ENCODE data around the gene RAPGEF1.

Gene RAPGEF1

DNA sequence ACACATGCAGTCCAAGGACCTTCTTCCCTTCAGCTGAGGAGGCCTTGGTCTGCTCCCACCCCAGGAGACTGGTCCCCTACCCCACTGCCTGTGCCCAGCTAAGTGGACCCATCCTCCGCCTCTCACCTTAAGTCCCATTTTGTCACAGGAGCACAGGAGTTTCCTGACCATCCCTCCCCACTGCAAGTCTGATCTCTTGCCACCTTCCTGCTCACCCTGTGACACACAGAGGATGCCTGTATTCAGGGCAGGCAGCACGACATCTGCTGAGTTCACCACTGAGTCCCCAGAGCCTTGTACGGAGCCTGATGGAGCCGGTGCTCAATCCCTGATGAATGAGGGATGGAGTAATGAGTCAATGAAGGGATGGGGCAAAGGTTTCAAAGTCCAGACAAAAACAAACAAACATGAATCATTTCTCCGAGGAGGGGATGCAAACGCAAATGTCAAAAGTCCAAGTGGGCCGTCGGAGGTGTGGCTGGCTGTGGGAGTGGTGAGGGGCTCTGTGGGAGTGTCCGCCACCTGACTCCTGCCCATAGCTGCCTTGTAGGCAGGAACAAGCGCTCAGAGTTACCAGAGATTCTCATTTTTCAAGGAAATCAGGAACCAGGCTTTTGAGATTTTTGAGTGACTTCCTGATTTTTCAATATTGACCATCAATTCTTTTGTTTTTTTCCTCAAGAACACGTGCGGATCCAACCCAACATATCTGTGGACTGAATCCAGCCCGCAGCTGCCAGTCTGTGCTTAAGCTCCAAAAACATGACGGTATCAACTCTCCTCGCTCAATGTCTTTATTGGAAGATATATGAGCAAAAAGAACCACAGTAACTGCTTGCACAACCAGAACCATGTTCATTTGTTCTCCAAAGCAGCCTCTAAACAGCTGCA lies 4.4 kb downstream of the RAPGEF1 start:
- no peak overlapping the region for H3K4me3 ChIP-seq (ENCODE audit: low read length)
- H3K9me3 ChIP-seq (ENCODE audit: insufficient read depth, low read depth, low read length) = no peaks in the 10 kb centered on the region
- WGBS = 92% methylated on average over 15 of the region's 15 CpGs
- no peak overlapping the region for H3K27ac ChIP-seq (ENCODE audit: low read depth, low read length)
- peaks cover 40% of the 10 kb centered on the region for H3K4me1 ChIP-seq (ENCODE audit: insufficient read depth, low read length)
- H3K27me3 ChIP-seq (ENCODE audit: insufficient read depth, low read length) = no peaks in the 10 kb centered on the region
- H3K36me3 ChIP-seq (ENCODE audit: insufficient read depth, low read length) = no peaks in the 10 kb centered on the region
- H3K9ac ChIP-seq (ENCODE audit: low read depth, low read length) = no peak overlapping the region

DNA sequence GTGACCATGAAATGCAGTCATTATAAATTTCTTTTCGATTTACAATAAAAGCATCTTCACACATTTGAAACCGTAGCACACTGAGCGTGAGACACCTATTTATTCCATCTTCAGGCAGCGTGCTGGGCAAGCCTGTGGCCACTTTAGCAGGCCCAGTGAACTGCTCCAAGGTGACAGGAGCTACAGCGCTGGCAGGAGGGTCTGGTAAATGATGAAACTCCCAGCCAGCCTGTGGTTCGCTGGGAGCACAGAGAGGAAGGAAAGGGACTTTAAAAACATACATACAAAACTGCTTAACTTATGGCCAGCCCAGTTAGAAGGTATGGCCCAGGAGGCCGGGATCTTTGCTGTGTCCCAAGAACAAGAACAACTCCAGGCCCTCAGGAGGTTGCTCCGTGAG lies 5.1 kb downstream of the RAPGEF1 start:
- 94% methylated on average over 7 of the region's 8 CpGs for WGBS
- no peak overlapping the region for H3K27ac ChIP-seq (ENCODE audit: low read depth, low read length)
- no peaks in the 10 kb centered on the region for H3K9me3 ChIP-seq (ENCODE audit: insufficient read depth, low read depth, low read length)
- H3K4me1 ChIP-seq (ENCODE audit: insufficient read depth, low read length) = peaks cover 40% of the 10 kb centered on the region
- H3K4me3 ChIP-seq (ENCODE audit: low read length) = no peak overlapping the region
- no peaks in the 10 kb centered on the region for H3K36me3 ChIP-seq (ENCODE audit: insufficient read depth, low read length)
- no peaks in the 10 kb centered on the region for H3K27me3 ChIP-seq (ENCODE audit: insufficient read depth, low read length)
- no peak overlapping the region for H3K9ac ChIP-seq (ENCODE audit: low read depth, low read length)

DNA sequence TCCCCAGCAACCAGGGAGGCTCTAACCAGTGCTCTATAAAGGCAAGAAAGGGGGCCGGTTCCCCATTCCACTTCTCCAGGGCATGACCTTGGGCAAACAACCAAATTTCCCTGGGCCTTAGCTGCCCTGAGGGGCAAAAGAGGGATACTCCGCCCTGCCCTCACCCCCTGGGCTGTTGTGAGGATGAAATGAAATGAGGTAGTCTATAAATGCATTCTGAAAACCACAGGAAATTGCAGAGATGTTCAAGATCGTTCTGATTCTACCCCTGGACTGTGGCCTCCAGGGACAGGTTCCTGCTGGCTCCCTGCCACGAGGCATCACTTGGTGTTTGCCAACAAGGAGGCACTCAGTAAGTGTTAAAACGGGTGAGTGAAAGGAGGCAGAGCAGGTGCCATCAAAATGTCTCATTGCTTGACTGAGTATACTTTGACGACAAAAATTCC lies 5.7 kb downstream of the RAPGEF1 start:
- WGBS = 90% methylated on average over 6 of the region's 6 CpGs
- no peaks in the 10 kb centered on the region for H3K27me3 ChIP-seq (ENCODE audit: insufficient read depth, low read length)
- H3K27ac ChIP-seq (ENCODE audit: low read depth, low read length) = peak overlapping the region; percentile 36
- no peak overlapping the region for H3K4me3 ChIP-seq (ENCODE audit: low read length)
- H3K4me1 ChIP-seq (ENCODE audit: insufficient read depth, low read length) = peaks cover 40% of the 10 kb centered on the region
- no peaks in the 10 kb centered on the region for H3K9me3 ChIP-seq (ENCODE audit: insufficient read depth, low read depth, low read length)
- H3K36me3 ChIP-seq (ENCODE audit: insufficient read depth, low read length) = no peaks in the 10 kb centered on the region
- no peak overlapping the region for H3K9ac ChIP-seq (ENCODE audit: low read depth, low read length)

DNA sequence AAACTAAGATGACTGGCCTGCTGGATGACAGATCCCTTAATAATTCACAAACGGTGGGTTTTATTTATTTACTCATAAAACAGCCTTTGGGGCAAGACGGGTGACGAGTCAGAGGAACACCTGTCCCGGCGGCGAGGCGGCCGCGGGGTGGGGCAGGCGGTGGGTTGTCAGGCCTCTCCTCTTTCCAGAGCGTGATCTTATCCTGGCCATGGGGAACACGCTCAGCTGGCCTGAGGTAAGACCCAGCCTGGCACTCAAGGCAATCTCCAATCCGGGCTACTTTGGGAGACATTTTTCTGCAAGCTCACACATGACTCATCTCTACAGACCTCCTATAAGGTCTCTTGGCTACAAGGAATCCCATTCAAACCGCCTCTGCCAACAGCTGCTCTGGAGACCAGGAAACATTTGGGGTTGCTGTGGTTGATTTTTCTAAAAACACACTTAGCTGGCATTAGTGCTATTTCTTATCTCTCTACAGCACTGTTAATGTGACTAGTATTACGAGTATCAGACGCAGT lies 6.3 kb downstream of the RAPGEF1 start:
- peaks cover 40% of the 10 kb centered on the region for H3K4me1 ChIP-seq (ENCODE audit: insufficient read depth, low read length)
- no peak overlapping the region for H3K4me3 ChIP-seq (ENCODE audit: low read length)
- no peaks in the 10 kb centered on the region for H3K36me3 ChIP-seq (ENCODE audit: insufficient read depth, low read length)
- H3K9ac ChIP-seq (ENCODE audit: low read depth, low read length) = no peak overlapping the region
- 79% methylated on average over 16 of the region's 16 CpGs for WGBS
- H3K27ac ChIP-seq (ENCODE audit: low read depth, low read length) = peak overlapping the region; percentile 36
- H3K27me3 ChIP-seq (ENCODE audit: insufficient read depth, low read length) = no peaks in the 10 kb centered on the region
- no peaks in the 10 kb centered on the region for H3K9me3 ChIP-seq (ENCODE audit: insufficient read depth, low read depth, low read length)

DNA sequence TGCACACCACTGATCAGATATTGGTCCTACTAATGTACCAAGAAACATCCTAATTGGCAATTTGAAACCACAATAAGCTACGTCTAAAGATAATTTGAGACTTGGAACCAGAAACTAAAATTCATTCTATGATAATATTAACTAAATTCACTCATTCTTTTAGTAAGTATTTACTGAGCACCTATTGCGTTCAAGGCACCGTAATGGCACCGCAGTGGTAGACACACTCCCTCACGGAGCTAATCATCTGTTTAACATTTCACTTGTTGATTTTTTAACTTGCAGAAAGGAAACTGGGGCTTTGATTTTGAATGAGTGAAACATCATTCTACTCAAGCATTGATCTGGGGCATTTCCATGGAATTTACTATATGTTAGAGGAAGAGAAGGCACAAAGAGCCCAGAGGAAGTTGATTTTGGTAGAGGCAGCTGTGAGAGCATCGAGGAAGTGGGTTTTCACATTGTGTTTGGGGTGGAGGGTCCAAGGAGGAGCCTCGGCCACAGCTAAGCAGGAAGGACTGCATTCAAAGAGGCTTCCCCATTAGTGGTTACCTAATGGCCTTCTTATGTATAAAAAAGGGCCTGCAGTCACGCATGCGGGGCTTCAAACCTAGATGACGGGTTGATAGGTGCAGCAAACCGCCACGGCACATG lies 7.1 kb downstream of the RAPGEF1 start:
- no peak overlapping the region for H3K27ac ChIP-seq (ENCODE audit: low read depth, low read length)

DNA sequence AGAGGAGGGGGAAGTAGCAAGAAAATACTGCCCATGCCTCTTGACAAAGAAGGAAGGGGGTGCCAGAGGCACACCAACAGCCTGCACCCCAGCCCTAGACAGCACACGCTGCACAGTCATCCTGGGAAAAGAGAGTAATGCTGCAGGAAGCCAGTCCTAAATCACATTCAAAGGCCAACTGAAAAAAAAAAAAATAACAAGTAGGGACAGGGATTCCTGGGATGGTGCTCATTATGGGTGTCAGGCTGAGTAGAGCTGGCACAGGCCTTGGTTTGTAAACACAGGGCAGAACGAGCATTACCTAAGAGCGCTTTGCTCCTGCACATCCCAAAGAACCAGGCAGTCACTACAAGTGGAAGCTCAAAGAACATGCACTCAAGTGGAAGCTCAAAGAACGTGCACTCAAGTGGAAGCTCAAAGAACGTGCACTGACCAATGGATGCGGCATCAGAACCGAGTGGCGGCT lies 7.8 kb downstream of the RAPGEF1 start:
- H3K4me1 ChIP-seq (ENCODE audit: insufficient read depth, low read length) = peaks cover 51% of the 10 kb centered on the region
- no peaks in the 10 kb centered on the region for H3K9me3 ChIP-seq (ENCODE audit: insufficient read depth, low read depth, low read length)
- H3K4me3 ChIP-seq (ENCODE audit: low read length) = no peak overlapping the region
- no peaks in the 10 kb centered on the region for H3K27me3 ChIP-seq (ENCODE audit: insufficient read depth, low read length)
- H3K36me3 ChIP-seq (ENCODE audit: insufficient read depth, low read length) = no peaks in the 10 kb centered on the region
- no peak overlapping the region for H3K27ac ChIP-seq (ENCODE audit: low read depth, low read length)
- H3K9ac ChIP-seq (ENCODE audit: low read depth, low read length) = no peak overlapping the region
- 94% methylated on average over 8 of the region's 8 CpGs for WGBS

More for the DNA sequence above, 7.1 kb downstream of the RAPGEF1 start:
- H3K4me3 ChIP-seq (ENCODE audit: low read length) = no peak overlapping the region
- 88% methylated on average over 12 of the region's 12 CpGs for WGBS
- no peaks in the 10 kb centered on the region for H3K36me3 ChIP-seq (ENCODE audit: insufficient read depth, low read length)
- peaks cover 44% of the 10 kb centered on the region for H3K4me1 ChIP-seq (ENCODE audit: insufficient read depth, low read length)
- no peak overlapping the region for H3K9ac ChIP-seq (ENCODE audit: low read depth, low read length)
- no peaks in the 10 kb centered on the region for H3K27me3 ChIP-seq (ENCODE audit: insufficient read depth, low read length)
- H3K9me3 ChIP-seq (ENCODE audit: insufficient read depth, low read depth, low read length) = no peaks in the 10 kb centered on the region

DNA sequence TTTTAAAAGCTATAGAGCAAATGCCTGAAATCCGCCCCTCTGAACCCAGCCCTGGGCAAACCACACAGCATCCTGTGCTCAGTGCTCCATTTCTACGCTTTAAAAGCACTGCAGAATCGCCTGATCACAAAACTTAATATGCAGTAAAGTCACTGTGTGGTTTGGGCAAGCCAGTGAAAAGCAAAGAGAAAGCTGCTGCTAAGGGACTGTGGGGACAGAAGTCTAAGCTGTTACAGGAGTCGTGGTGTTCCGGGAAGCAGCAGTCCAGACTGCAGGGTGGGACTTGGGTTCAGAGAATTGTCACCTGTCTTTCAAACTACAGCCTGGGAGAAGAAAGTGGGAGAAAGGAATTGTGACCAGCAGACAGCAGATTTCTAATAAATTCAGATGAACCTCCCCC lies 8.2 kb downstream of the RAPGEF1 start:
- Histone ChIP-seq H3K9me3 (ENCODE audit: insufficient read depth, low read depth, low read length) (no peaks in the 10 kb centered on the region), H3K4me1 (ENCODE audit: insufficient read depth, low read length) (peaks cover 51% of the 10 kb centered on the region), H3K27me3 (ENCODE audit: insufficient read depth, low read length) (no peaks in the 10 kb centered on the region), H3K27ac (ENCODE audit: low read depth, low read length) (no peak overlapping the region), H3K9ac (ENCODE audit: low read depth, low read length) (no peak overlapping the region), H3K4me3 (ENCODE audit: low read length) (no peak overlapping the region), H3K36me3 (ENCODE audit: insufficient read depth, low read length) (no peaks in the 10 kb centered on the region)
- WGBS = 90% methylated on average over 5 of the region's 5 CpGs

DNA sequence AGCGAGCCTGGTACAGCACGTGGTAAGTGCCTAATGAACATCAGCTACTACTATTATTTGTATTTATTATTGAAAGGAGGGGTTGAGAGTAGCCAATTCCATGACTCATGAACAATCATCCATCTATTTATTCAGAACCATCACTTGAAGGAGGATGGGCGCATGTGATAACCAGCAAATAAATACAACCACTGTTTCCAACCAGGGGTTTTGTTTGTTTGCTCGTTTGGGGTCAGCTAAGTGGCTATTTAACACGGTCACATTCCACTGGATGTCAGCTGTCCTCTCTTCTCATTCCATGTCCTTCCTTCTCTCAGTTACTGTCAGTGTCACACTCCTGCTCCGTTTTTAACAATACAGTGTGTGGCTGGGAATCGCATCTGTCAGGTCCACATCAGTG lies 8.6 kb downstream of the RAPGEF1 start:
- no peak overlapping the region for H3K27ac ChIP-seq (ENCODE audit: low read depth, low read length)
- 75% methylated on average over 5 of the region's 7 CpGs for WGBS
- H3K9ac ChIP-seq (ENCODE audit: low read depth, low read length) = no peak overlapping the region
- no peaks in the 10 kb centered on the region for H3K27me3 ChIP-seq (ENCODE audit: insufficient read depth, low read length)
- H3K36me3 ChIP-seq (ENCODE audit: insufficient read depth, low read length) = no peaks in the 10 kb centered on the region
- no peak overlapping the region for H3K4me3 ChIP-seq (ENCODE audit: low read length)
- no peaks in the 10 kb centered on the region for H3K9me3 ChIP-seq (ENCODE audit: insufficient read depth, low read depth, low read length)
- peaks cover 51% of the 10 kb centered on the region for H3K4me1 ChIP-seq (ENCODE audit: insufficient read depth, low read length)

DNA sequence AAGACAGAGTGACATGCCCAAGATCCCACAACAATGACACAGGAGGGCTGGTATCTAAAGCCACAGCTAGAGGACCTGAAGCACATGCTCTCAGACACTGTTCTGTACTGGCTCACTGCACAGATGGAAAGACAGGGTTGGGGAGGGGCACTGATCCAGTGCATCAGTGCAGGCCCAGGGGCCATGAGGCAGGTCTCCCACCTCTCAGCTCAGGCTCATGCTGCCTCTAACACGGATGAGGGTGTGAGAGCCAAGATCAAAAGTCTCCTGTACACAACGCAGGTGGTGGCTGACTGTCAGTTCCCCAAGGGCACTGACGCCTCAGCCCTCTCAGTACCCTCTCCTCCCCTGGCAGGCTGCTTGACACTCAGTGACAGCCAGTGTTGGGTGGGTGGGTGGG lies 10.9 kb downstream of the RAPGEF1 start:
- WGBS = 63% methylated on average over 3 of the region's 3 CpGs
- H3K9ac ChIP-seq (ENCODE audit: low read depth, low read length) = no peak overlapping the region

DNA sequence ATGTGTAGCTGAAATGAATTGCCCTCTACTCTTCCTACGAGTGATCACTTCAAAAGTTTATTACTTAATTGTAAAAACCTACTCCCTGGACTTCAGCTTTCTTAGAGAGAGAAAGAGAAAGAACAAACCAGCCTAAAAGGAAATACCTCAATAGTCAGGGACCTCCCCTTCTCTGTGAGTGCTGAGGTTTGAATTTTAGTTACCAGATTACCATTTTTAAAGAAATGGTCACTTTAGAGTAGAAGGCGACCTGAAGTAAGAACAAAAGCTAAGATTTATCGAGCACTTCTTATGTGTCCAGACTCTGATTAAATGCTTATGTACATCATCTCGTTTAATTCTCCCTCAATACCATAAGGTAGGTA lies 11.3 kb downstream of the RAPGEF1 start:
- H3K9ac ChIP-seq (ENCODE audit: low read depth, low read length) = no peak overlapping the region
- WGBS = 92% methylated on average over 2 of the region's 4 CpGs
- H3K27ac ChIP-seq (ENCODE audit: low read depth, low read length) = no peak overlapping the region
- H3K4me1 ChIP-seq (ENCODE audit: insufficient read depth, low read length) = peaks cover 40% of the 10 kb centered on the region
- H3K27me3 ChIP-seq (ENCODE audit: insufficient read depth, low read length) = no peaks in the 10 kb centered on the region
- H3K36me3 ChIP-seq (ENCODE audit: insufficient read depth, low read length) = no peaks in the 10 kb centered on the region
- H3K4me3 ChIP-seq (ENCODE audit: low read length) = no peak overlapping the region
- no peaks in the 10 kb centered on the region for H3K9me3 ChIP-seq (ENCODE audit: insufficient read depth, low read depth, low read length)

More for the DNA sequence above, 10.9 kb downstream of the RAPGEF1 start:
- Histone ChIP-seq H3K36me3 (ENCODE audit: insufficient read depth, low read length) (no peaks in the 10 kb centered on the region), H3K27ac (ENCODE audit: low read depth, low read length) (no peak overlapping the region), H3K27me3 (ENCODE audit: insufficient read depth, low read length) (no peaks in the 10 kb centered on the region), H3K4me3 (ENCODE audit: low read length) (no peak overlapping the region), H3K4me1 (ENCODE audit: insufficient read depth, low read length) (peaks cover 44% of the 10 kb centered on the region), H3K9me3 (ENCODE audit: insufficient read depth, low read depth, low read length) (no peaks in the 10 kb centered on the region)

DNA sequence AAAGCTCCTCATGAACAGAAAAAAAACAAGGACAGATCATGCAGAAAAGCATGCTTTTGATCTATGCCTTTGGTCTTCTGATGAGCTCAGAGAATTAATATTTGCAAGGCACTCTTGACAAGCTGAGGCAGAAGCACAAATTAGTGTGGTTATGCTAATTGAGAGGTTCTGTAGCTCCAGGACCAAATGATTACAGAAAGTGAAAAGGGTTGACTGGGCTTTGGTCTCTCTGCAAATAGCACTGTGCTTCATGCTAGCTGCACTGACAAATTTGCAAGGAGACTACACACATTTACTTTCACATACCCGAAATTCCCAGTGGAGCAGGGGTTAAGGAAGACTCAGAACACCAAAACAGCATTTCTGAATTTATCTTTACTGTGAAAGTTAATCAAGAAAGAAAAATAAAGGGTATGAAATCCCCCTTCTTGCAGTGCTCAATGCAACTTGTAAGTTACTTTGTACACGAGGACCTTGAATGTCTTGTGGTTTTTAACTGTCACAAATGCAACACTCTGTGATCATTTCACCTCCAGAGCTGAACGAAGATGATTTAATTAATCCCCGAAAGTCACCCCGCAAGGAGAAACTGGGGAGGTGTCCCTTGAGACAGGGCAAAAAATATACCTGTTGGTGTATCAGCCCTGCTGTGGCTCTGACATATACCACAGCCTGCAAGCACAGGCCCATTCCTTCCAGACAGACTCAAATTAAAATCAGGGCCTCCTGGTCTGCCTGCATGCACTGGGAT lies 11.9 kb downstream of the RAPGEF1 start:
- Histone ChIP-seq H3K27ac (ENCODE audit: low read depth, low read length) (no peak overlapping the region), H3K9ac (ENCODE audit: low read depth, low read length) (0 out of 2 replicates have a peak overlapping the region, but pooled peaks have one; percentile 1)
- 78% methylated on average over 5 of the region's 5 CpGs for WGBS

More for the DNA sequence above, 11.9 kb downstream of the RAPGEF1 start:
- Histone ChIP-seq H3K4me3 (ENCODE audit: low read length) (no peak overlapping the region), H3K36me3 (ENCODE audit: insufficient read depth, low read length) (no peaks in the 10 kb centered on the region), H3K4me1 (ENCODE audit: insufficient read depth, low read length) (peaks cover 37% of the 10 kb centered on the region), H3K9me3 (ENCODE audit: insufficient read depth, low read depth, low read length) (no peaks in the 10 kb centered on the region), H3K27me3 (ENCODE audit: insufficient read depth, low read length) (no peaks in the 10 kb centered on the region)

Data from HUES64 (cell line).